Activated effector memory CD4-positive, alpha-beta T cell treated with Interleukin-2 at 50 U/mL for 16 hours (primary cell): Measurements from ENCODE around the gene SPRYD4.

Experiments
- DNase-seq: peaks from one replicate; pipeline ENCODE4 v3.0.0-alpha.2; 2020

Gene SPRYD4

GRCh38 chr12:56522411-56523193, 54.2 kb downstream of the SPRYD4 start:
- no peak for DNase-seq

GRCh38 chr12:56528846-56529245, 60.5 kb downstream of the SPRYD4 start:
- DNase-seq: no peak
